CD4-positive, alpha-beta T cell treated with Interleukin-21 for 1 hour (primary cell): ENCODE data around the gene S100A5.

Source experiments
- DNase-seq: peaks from one replicate; pipeline ENCODE4 v3.0.0-alpha.2; 2020

Gene S100A5

GRCh38 chr1:153506386-153506785, 34.3 kb downstream of the S100A5 start:
- no peak for DNase-seq

- no peak for DNase-seq
These were observed 35.2 kb downstream of the S100A5 start for GRCh38 chr1:153505576-153505975.

- no peak for DNase-seq
These were observed 37.0 kb downstream of the S100A5 start for GRCh38 chr1:153503766-153504165.

DNA sequence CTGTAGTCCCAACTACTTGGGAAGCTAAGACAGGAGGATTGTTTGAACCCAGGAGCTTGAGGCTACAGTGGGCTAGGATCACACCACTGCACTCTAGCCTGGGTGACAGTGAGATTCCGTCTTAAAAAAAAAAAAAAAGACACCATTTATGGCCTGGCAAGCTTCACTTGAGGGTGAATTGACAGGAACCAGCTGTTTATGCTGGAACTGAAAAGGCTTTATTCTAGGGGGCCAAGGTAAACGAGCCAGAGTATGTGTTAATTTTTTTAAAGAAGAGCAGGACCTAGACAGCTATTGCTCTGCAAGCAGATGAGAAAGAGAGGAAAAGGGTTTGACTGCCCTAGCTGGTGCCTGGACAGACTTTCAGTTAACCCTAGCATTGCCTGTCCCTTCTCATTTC, 42.0 kb downstream of the S100A5 start:
- no peak for DNase-seq

GRCh38 chr1:153495536-153495935, 45.2 kb downstream of the S100A5 start:
- DNase-seq = no peak

DNA sequence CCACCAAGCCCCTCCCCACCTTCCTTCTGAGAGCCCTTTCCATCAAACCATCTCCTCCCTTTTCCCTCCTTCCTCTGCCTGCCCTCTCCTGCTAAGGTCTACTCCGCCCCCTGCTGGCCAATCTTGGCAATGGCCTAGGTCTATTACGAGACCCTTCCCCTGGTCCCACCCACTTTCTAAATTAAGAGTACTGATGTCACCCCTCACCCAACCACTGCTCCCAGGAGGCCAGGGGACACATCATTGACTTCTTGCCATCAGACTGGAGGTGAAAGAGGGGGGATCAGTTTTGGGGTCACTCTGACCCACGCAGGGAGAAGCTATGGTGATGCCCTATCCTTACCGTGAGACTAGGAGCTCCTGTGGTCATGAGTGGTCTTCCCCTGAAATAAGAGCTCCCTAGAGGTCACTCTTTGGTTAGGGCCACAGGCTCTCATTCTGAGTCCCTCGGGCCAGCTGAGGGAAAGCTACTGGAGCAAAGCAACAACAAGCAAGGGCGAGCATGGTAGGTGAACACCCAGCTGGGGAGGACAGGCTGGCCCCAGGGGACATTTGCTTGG, 45.7 kb downstream of the S100A5 start:
- peak; percentile 68 for DNase-seq

DNA sequence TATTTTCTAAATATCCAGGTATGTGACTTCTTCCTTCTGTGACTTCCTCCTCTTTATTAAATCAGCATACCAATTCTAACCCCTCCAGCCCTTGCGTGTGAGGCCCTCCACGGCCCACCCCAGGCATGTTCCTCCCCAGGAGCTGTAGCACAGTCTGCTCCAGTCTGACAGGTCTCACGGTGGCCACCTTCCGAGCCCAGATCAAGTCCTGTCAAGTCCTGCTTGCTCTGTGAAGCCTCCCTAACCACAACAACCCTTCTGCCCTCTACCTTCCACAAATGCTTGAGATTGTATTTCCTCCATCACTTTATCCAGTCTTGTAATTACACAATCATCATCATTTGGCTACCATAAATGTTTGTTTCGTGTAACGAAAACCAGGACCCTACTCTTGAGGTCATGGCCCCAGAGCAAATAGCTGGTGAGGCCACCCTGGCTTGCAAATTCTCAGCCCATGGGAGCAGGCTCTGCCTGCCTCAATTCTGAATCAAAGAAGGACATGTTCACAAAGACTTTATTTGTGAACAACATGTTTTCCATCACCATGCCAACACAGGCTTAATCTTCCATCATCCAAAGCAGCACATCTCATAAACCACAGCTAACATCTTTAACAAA, 47.3 kb downstream of the S100A5 start:
- DNase-seq = no peak

DNA sequence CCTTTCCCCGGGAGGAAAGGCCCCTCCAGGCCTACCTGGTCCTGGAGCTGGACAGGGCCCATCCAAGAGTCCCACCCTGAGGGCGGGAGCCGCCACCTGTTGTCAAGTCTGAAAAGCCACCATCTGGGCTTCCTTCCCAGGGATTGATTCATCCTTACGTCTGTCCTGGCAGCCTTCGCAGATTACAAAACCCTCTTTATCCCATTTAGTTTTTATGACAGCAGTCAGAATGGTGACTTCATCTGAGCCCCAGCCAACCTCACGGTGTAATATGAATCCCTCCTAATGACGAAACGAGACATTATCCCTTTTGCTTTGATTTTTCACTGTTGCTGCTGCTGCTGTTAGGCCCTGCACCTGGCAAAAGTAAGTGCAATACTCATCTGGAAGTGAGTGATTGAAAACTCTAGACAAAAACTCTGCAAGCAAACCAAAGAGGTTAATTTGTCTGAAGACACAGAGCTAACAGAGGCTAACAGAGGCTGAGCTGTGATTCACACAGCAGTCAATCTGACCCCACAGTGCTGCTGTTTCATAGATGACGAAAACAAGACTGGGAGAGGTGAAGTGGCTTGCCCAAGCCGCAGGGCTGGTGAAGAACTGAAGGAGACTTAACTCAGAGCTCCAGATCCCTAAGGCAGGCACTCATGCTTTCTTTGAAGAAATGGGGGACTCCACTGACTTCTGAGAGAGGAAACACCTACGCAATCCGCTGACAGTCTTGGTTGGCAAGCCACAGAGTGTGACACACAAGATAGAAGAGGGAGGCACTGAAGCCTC, 50.3 kb downstream of the S100A5 start:
- peak; percentile 21 for DNase-seq

- no peak for DNase-seq
These were observed 52.0 kb downstream of the S100A5 start for GRCh38 chr1:153488731-153489130.

DNA sequence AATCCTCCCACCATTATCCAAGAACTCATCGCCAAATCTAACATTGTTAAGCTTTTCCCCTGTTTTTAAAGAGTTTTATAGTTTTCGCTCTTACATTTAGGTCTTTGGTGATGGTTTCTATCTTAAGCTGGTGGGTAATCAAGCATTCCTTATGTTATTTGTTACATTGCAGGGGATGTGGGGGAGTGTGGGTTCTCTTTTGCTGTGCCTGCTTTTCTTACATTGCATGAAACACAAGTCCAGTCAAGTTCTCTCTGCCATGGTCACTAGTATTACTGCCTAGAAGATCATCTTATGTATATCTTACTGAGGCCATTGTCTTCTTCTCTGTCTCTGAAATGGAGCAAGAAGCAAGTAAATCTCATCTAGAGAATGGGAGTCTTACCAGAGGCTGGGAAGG, 53.0 kb downstream of the S100A5 start:
- no peak for DNase-seq
